GM10847 (cell line): ENCODE measurements around the gene ZNF467.

Experiments
- POLR2A ChIP-seq: IDR thresholded peaks from 2 replicates; pipeline ENCODE4 v1.6.1; 2011; ENCODE audit not compliant: insufficient read length; ENCODE audit errors: extremely low read depth

The ZNF467 gene

DNA sequence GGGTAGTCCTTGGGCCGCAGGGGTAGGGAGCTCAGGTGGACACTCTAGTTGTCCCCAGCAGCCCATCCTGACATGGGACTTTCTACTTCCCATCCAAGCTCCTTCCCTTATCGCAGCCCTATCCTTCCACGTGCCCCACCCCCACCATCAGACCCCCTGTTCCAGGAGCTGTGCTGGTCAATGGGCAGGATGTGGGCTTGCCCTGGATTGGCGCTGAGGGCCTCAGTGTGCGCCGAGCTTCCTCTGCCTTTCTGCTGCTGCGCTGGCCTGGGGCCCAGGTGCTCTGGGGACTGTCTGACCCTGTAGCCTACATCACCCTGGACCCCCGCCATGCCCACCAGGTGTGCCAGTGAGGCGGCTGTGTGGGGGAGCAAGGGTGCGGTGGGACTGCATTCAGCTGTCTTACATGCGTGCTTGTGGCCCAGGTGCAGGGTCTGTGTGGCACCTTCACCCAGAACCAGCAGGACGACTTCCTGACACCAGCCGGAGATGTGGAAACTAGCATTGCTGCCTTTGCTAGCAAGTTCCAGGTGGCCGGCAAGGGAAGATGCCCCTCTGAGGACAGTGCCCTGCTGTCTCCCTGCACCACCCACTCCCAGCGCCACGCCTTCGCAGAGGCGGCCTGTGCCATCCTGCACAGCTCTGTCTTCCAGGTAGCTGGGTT, 9.4 kb upstream of the ZNF467 start:
- TF ChIP-seq POLR2A, result no peak

DNA sequence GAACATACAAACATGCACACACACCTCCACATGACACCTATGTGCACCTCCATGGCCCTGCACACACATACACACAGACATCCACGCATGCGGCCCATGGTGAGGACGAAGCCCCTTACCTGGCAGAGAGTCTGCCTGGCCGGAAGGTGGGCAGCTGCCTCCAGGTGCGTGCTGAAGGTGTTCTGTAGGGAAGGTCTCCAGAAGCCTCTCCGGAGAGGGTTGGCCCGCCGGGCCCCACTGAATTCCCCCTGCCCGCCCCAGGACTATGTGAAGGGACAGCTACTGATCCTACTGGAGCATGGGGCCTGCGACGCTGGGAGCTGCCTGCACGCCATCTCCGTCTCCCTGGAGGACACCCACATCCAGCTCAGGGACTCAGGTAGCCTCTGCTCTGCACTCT, 8.5 kb upstream of the ZNF467 start:
- TF ChIP-seq POLR2A, result no peak

DNA sequence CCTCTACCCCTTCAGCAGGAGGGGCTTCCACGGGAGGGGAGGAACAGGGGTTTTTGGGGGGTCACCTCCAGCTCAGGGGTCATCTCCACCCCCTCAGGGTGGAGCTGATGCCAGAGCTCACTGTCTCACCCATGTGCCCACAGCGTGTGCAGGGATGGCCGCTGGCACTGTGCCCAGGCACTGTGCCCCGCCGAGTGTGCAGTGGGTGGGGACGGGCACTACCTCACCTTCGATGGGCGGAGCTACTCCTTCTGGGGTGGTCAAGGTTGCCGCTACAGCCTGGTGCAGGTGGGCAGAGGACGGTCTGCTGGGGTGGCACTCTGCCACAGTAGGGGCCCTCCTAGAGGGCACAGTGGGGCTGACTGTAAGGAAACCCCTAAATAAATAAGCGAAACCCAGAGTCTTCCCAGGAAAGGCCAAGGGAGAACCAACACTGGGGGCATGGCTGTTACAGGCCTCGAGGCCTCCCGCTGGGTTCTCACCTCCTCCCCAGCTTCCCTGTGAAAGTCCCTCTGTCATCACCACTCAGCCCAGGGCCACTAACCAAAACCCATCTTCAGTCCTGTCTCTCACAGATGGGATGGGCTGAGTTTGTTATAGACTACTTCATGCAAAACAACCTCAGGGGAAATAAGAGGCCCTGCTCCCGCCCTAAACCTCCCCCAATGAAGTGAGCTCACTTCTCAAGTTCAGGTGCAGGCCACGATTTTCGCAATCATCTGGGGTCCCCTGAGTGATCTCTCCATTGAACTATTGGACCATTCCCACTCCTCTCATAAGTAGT, 7.4 kb upstream of the ZNF467 start:
- TF ChIP-seq POLR2A, result no peak

DNA sequence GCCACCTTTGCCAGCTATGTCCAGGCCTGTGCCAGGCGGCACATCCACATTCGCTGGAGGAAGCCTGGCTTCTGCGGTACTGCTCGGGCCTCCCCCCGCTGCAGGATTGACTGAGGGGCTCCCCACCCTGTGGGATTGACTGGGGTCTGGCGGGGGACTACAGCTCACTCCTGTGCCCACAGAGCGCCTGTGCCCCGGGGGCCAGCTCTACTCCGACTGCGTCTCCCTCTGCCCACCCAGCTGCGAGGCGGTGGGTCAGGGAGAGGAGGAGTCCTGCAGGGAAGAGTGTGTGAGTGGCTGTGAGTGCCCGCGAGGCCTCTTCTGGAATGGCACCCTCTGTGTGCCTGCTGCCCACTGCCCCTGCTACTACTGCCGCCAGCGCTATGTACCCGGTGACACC, 6.7 kb upstream of the ZNF467 start:
- TF ChIP-seq POLR2A, result no peak

DNA sequence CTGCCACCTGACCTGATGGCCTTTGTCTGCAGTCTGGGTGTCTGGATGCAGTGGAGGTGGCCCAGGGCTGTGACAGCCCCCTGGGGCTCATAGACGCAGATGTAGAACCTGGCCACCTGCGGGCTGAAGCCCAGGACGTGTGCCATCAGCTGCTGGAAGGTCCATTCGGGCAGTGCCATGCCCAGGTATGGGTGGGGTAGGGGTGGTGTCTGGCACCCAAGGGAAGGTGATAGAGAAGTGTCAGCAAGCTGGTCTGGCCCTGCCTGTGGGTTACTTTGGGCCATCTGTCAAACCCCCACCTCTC, 6.1 kb upstream of the ZNF467 start:
- TF ChIP-seq POLR2A, result no peak

DNA sequence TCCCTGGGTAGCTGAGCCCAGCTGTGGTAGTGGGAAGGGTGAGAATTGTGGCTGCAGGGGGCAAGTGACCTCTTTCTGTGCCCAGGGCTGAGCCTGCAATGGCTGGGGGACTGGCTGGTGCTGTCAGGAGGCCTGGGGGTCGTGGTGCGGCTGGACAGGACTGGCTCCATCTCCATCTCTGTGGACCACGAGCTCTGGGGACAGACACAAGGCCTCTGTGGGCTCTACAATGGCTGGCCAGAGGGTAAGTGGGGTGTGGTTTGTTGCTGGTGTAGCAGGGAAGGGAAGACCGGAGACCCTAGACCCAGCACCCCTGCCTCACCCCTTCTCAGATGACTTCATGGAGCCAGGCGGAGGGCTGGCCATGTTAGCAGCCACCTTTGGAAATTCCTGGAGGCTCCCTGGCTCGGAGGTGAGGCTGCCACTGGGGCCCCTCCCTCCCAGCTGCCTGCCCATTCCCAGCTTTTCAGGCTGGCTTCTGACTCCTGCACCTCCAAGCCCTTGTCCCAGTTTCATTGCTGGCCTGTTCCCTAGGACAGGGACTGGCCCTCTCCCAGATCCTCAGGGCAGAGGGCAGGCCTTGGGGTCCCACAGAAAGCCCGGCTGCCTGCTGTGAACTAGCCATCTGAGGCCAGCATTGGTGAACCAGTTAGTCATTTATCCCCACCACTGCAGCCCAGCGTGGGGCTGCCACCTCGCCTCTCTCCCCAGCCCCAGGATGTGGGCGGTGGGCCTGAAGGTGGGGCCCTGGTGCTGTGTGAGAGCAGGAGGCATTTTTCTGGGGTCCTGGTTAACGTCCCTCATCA, 5.5 kb upstream of the ZNF467 start:
- no peak for TF ChIP-seq POLR2A

DNA sequence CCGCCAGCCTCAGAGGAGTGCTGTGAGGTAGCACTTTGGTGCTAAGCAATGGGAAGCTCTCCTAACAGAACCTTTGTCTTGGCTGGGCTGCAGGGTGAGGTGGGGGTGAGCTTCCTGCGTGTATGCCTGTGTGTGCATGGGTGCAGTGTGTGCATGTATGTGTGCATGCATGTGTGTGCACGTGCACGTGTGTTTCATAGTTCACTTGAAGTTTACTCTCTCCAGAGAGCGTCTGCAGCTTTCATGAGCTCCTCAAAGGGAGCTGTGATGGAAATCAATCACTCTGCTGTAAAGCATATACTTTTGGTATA, 4.9 kb upstream of the ZNF467 start:
- TF ChIP-seq POLR2A, result no peak

DNA sequence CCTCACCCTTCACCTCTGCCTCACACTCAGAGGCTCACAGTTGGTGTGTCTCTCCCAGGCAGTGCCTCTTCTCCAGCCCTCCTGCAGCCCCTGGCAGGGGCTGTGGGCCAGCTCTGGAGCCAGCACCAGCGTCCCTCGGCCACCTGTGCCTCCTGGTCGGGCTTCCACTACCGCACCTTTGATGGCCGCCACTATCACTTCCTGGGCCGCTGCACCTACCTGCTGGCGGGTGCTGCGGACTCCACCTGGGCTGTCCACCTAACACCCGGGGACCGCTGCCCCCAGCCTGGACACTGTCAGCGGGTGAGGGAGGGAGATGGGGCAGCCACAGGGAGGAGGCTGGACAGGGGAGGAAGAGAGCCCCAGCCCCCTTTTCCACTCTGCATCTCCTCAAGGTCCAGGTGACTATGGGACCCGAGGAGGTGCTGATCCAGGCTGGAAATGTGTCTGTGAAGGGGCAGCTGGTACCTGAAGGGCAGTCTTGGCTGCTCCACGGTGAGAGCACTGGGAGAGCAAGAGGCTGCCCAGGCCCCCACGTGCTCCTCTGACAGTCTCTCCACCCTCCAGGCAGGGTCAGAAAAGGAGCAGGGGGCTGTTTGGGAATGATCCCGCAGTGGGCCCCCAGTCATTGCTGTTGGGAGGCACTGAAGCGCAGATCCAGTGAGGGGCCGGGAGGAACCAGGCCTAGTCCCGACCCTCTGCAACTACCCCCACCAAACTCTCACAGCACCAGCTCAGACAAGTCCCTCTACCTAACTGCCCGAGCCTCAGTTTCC, 4.4 kb upstream of the ZNF467 start:
- TF ChIP-seq POLR2A, result no peak

DNA sequence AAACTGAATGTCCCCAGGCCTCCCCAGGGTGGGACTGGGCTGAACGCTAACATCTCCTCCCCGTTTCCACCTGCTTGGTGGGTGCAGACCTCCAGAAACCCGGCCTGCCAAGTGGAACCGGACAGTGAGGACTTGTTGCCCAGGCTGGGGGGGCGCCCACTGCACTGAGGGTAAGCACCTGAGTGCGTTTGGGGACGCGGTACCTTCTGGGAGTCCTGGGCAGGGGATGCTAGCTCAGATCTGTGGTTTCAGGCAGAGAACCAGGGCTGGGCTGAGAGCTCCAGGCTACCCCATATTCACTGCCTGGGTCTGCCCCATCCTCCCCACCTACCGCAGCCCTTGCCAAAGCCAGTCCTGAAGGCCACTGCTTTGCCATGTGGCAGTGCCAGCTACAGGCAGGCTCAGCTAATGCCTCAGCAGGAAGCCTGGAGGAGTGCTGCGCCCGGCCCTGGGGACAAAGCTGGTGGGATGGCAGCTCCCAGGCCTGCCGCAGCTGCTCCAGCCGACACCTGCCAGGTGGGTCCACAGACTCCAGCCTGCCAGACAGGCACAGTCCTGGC, 3.5 kb upstream of the ZNF467 start:
- TF ChIP-seq POLR2A, result no peak

DNA sequence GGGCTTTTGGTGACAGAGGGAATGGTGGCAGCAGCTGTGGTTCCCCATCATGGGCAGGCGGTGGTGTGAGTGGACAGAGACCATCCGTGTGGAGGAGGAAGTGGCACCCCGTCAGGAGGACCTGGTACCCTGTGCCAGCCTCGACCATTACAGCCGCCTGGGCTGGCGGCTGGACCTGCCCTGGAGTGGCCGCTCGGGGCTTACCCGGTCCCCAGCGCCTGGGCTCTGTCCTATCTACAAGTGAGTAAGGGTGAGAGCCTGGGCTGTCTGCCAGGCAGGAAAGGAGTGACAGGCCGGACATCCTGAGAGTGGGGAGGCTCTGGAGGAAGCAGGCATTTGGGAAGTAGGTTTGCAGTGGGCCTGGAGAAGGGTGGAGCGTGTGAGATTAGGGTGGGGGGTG, 2.9 kb upstream of the ZNF467 start:
- no peak for TF ChIP-seq POLR2A

DNA sequence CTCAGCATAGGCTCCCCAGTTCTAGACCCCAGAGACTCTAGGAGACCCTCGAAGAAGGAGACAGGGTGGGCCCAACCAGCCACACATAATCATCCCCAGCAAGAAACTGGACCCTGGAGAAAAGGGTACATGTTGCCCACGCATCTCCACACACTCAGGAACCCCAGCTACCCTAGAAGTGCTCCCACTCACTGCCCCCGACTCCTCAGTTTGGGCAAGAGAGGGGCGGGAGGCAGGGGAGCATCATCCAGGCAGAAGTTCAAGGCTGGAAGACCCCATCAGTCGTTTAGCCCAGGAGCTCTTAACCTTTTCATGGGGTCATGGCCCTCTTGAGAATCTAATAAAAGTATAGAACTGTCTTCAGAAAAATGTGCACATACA, 1.8 kb upstream of the ZNF467 start:
- no peak for TF ChIP-seq POLR2A

DNA sequence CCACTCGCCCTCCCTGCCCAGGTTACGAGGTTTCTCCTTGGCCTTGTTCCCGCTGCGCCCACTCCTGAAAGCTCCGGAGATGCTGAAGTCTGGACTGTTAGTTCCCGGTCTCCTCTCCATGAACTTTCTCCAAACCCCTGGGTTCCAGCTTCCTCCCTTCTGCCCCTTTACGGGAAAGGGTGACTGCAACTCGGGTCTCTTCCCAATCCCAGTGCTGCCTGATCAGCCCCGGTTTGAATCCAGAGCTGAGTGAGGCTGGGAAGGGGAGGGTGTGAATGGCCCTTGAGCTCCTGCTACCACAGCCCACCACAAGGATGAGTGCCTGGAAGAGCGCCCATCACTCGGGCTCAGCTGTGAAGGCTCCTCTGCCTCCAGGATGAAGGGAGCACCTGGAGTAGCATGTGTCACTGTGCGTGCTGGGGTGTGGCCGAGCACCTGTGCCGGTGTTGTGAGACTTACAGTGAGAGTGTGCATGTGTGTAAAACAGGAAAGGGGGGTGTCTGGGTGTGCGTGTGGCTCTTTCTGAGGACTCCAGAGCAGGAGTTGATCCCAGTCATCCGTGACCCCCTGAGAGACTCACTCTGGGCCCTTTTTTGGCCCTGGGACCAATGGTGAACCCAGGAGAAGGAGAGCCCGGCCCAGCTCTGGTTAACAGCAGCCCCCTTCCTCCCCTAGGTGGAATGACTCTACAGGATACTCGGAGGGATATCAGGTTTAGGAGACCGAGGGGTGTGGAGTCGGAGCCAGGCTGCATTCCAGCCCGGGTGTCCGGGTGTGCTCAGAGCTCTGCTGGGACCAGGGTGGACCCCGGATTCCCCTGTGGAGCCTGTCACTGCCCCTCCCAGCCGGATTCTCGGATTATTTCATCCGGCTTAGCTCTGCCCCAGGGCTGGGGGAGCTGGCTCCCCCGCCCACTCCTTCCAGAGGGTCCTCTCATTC, 1.1 kb upstream of the ZNF467 start:
- no peak for TF ChIP-seq POLR2A

DNA sequence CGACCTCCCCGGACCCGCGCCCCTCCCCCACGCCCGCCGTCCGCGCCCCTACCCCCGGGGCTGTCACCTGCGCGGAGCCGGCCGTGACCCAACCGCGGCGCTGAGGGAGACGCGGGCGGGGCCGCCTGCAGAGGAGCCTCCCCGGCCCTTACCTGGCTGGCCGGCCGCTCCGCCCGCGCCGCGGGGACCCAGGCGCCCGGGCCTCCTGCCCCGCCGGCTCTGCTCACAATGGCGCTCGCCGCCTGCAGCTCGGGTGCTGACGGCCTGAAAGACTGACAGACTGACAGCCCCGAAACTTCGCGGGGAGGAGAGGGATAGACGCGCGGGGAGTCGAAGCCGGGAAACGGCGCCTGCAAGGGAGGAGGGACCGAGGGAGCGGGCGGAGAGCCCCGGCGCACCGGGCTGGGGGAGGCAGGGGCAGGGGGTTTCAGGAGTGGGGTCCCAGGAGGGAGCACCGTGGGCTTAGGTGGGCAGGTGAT, 393 bp downstream of the ZNF467 start:
- TF ChIP-seq POLR2A, result no peak
